ENCODE results near the gene COA3. TPM values are rescaled to one million over a fixed set of nuclear protein-coding genes. Genes with fewer than 3 reads are reported as not detected.

COA3 gene
- total RNA-seq, 1 donor from 2014 or later = 50.7 TPM

- no peak for DNase-seq
These were observed 19.4 kb upstream of the COA3 start for GRCh38 chr17:42817866-42818265.

- DNase-seq = no peak
These were observed 16.3 kb upstream of the COA3 start for GRCh38 chr17:42814633-42815399.

GRCh38 chr17:42809250-42809649, 10.7 kb upstream of the COA3 start:
- DNase-seq = no peak

DNA sequence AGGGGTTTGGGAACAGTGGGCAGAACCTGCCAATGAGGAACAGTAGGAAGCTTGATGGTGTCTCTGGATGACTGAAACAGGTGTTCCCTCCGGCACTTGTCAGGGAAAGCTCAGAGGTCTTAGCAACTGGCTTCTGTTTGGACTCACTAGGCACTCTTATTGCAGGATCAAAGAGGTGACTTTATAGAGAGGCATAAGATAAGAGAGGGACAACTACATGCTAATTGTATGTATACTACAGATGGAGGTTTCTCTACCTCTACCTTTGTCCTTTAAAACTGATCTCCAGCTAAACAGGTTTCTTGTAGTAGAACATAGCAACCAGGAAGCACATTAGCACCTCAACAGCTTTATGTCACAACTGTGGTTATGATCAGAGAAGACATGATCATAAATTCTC, 7.7 kb upstream of the COA3 start:
- no peak for DNase-seq

- DNase-seq = peak; percentile 57
These were observed 6.4 kb upstream of the COA3 start for GRCh38 chr17:42804918-42805367.

DNA sequence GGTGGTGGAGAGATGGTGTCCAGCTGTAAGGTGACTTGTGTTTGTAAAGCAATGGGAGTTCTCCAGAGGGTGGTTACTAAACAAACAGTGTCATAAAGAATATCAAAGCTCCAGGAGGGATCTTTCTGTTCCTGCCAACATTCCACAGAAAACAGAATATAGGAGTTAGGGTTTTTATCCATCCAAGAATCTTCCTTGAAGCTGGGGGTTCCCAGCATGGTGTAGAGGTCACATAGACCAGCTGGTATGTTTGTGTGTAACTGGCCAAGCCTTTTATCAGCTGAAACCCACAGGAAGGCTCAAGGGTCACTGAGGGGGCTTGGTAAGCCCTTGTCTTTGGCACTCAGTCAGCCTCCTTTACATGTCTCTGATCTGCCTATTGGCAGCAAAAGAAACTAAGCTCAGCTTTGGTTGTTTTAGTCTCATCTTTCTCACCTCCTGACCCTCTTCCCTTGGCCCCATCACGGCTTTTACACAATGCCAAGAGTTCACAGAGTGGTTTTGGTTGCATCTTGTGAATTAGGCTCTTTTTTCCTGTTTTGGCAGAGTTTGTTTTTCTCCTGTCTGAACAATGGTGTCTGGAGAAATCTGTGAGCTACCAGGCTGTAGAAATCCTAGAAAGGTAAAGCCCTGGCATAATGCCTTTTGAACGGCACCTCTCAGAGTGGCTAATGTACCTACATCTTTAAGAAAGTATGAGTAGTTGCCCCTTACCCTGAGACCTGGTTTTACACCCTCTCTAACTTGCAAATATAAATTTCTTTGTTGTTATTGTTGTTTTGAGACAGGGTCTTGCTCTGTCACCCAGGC, 4.8 kb upstream of the COA3 start:
- no peak for DNase-seq

DNA sequence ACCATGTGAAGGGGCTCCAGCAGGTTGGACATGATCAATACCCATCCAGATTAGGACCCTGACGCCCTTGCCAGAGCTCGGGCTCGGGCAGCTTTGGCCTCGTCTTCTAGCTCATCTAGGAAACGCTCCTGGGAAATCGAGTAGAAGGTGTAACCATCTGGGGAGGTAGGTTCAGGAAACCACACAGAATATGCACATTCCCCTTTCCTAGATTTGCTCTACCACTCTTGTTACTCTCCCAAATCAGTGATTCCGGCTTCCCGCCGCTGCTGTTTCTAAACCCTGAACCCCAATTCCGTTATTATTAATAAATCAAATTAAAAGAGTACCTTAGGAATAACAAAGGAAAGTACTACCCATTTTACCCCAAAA, 507 bp downstream of the COA3 start:
- DNase-seq = no peak

- no peak for DNase-seq
These were observed 1.2 kb downstream of the COA3 start for GRCh38 chr17:42797067-42798007.

GRCh38 chr17:42796066-42796758, 2.3 kb downstream of the COA3 start:
- no peak for DNase-seq

- no peak for DNase-seq
These were observed 3.0 kb downstream of the COA3 start for GRCh38 chr17:42795465-42795864.

DNA sequence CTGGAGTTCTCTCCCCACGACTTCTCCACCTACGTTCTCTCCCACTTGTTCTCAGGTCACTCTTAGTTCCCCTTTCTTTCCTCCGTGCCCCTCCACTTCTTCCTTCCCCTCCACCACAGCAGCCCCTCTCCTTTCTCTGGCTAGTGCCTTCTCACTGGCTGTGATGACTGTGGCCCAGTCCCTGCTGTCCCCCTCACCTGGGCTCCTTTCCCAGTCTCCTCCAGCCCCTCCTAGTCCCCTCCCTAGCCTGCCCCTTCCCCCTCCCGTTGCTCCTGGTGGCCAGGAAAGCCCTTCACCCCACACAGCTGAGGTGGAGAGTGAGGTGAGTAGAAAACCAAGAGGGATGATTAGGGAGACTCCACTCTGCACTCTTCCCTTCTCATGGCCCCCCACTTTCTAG, 3.4 kb downstream of the COA3 start:
- DNase-seq = no peak

DNA sequence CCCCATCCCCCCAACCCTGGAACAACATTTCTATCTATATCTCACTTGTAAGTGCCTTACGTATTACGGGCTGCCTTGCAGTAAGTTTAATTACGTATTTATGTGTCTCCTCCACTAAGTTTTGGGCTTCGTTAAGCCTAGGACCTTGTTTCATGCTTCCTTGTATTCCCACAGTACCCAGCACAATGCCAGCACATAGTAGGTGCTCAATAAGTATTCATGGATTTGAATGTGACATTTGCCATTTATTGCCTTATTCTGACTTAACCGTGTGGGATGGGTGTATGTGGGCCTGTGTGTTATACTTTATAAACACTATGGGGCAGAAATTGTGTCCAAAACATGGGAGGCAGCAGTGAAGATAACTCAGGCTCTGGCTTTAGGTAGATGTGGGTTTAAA, 6.0 kb downstream of the COA3 start:
- no peak for DNase-seq

DNA sequence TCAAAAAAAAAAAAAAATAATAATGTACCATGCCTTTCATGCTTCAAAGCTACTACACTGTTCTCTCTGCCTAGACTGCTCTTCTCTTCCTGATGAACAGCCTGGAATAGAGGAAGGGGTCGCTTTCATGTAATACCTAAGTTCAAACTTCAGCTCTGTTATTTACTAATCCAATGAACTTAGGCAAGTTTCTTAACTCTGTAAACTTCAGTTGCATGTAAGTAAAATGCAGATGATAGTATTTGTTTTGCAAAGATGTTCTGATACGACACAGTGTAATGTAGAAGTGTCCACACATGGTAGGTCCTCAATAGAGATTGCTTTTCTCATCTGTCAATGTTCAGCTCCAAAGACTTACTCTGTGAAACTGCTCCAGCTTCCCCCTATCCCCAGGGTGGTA, 6.6 kb downstream of the COA3 start:
- DNase-seq = no peak

DNA sequence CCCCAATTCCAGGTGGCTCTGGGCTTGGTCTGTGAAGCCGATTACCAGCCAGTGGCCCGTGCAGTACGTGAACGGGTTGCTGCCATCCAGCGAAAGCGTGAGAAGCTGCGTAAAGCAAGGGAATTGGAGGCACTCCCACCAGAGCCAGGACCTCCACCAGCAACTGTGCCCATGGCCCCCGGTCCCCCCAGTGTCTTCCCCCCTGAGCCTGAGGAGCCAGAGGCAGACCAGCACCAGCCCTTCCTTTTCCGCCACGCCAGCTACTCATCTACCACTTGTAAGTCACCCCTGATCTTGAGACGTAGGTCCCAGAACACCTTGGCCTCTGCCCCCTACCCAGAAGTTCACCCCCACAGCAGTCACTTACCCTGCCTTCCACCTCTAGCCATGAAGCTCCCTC, 11.2 kb downstream of the COA3 start:
- no peak for DNase-seq

DNA sequence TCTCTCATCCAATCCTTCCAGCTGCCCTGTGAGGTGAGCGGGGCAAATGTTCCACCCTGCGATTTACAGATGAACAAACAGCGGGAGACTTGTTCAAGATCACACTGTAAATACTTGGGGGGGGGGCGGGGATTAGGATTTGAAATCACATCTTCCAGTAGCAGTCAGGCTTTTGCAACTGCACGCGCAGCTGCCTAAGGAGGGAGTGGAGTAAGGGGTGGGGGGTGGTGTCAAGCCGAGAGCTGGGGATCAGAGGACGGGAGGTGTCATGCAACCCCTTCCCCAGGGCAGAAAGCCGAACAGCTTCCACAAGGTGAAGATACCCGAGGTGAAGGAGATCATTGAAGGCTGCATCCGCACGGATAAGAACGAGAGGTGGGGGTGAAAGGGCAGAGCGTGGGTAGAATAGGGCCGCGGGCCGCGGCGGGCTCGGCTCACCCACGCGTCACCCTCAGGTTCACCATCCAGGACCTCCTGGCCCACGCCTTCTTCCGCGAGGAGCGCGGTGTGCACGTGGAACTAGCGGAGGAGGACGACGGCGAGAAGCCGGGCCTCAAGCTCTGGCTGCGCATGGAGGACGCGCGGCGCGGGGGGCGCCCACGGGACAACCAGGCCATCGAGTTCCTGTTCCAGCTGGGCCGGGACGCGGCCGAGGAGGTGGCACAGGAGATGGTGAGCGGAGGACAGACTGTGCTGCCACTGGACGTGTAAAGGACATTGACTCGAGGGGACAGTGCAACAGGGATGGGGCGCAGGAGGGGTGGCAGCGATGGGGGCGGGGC, 13.5 kb downstream of the COA3 start:
- no peak for DNase-seq

GRCh38 chr17:42784409-42784808, 14.1 kb downstream of the COA3 start:
- DNase-seq = no peak

- DNase-seq = no peak
These were observed 14.7 kb downstream of the COA3 start for GRCh38 chr17:42783791-42784138.

GRCh38 chr17:42783062-42783790, 15.3 kb downstream of the COA3 start:
- DNase-seq = no peak

DNA sequence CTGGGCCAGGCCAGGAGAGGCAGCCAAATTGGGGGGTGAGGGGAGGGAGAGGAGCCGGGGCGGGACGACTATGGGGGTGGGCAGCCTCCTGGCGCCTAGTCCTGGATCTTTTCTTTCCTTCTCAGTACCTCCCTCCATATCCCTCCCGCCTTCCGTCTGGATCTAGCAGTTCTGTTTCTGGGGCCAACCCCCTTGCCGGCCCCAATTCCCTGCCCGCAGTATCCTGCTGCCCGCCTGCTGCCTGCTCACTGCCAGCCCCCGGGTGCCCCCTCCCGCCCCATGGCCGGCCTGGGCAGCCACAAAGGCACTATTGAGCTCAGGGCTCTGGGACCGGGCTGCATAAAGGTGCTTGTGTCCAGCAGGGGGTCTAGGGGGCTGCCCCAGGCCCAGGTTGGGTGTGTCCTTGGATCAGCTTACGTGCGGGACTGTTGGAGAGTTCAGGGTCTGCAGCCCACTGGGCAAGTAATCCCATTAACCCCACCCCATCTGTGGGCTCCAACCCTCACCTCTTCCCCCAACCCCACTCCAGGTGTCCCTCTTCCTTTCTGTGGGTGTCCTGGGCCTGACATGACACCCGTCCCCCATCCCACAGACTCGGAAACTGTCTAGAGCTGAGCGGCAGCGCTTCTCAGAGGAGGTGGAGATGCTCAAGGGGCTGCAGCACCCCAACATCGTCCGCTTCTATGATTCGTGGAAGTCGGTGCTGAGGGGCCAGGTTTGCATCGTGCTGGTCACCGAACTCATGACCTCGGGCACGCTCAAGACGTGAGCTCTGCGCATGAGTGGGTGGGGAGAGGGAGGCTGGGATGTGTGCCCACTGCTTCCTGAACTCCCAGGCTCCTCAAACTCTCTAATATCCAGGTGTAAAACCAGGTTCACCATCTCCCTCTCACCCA, 16.1 kb downstream of the COA3 start:
- peak; percentile 61 for DNase-seq

All from tongue (tissue), 2 donors.